SK-N-SH (cell line): ENCODE data around the gene SLAMF6.

Experiments used
- POLR2AphosphoS5 ChIP-seq: IDR thresholded peaks from 2 replicates; pipeline ENCODE4 v1.6.1; 2012; ENCODE audit warnings: low read depth, low read length
- RAD21 ChIP-seq: IDR thresholded peaks from 2 replicates; pipeline ENCODE4 v1.6.1; 2012; ENCODE audit warnings: mild to moderate bottlenecking, low read length
- REST ChIP-seq: IDR thresholded peaks from 2 replicates; pipeline ENCODE4 v1.6.1; 2012; ENCODE audit warnings: mild to moderate bottlenecking, low read depth, low read length, moderate library complexity
- TAF1 ChIP-seq: IDR thresholded peaks from 2 replicates; pipeline ENCODE4 v1.6.1; 2012; ENCODE audit warnings: low read depth, mild to moderate bottlenecking, low read length, moderate library complexity, borderline replicate concordance
- TCF12 ChIP-seq: IDR thresholded peaks from 2 replicates; pipeline ENCODE4 v1.4.0; 2012
- YY1 ChIP-seq: IDR thresholded peaks from 2 replicates; pipeline ENCODE4 v1.4.0; 2012; ENCODE audit warnings: low read depth, mild to moderate bottlenecking
- TF ChIP-seq, protein P1 (sequence below): IDR thresholded peaks from 2 replicates; pipeline ENCODE4; 2012
- TF ChIP-seq, protein P2 (sequence below): fragments of 200-600 bp; sonication (generic); IDR thresholded peaks from 2 replicates; pipeline ENCODE4 v1.6.1; 2017; ENCODE audit warnings: antibody characterized with exemption, mild to moderate bottlenecking, moderate library complexity

DNA sequence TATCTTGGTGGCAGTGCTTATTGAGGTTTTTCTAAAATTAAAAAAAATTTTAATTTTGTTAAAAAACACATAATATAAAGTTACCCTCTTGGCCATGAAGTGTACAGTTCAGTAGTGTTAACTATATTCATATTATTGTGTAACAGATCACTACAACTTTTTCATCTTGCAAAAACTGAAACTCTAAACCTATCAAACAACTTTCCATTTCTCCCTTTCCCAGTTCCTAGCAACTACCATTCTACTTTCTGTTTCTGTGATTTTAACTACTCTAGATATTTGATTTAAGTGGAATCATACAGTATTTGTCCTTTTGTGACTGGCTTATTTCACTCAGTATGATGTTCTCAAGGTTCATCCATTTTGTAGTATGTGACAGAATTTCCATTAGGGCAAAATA is 55.5 kb downstream of the SLAMF6 start:
- no peak for TF ChIP-seq POLR2AphosphoS5
- TF ChIP-seq, protein P1, sequence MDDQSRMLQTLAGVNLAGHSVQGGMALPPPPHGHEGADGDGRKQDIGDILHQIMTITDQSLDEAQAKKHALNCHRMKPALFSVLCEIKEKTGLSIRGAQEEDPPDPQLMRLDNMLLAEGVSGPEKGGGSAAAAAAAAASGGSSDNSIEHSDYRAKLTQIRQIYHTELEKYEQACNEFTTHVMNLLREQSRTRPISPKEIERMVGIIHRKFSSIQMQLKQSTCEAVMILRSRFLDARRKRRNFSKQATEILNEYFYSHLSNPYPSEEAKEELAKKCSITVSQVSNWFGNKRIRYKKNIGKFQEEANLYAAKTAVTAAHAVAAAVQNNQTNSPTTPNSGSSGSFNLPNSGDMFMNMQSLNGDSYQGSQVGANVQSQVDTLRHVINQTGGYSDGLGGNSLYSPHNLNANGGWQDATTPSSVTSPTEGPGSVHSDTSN = no peak
- TF ChIP-seq REST = no peak
- no peak for TF ChIP-seq YY1
- TF ChIP-seq TAF1 = no peak
- TF ChIP-seq, protein P2, sequence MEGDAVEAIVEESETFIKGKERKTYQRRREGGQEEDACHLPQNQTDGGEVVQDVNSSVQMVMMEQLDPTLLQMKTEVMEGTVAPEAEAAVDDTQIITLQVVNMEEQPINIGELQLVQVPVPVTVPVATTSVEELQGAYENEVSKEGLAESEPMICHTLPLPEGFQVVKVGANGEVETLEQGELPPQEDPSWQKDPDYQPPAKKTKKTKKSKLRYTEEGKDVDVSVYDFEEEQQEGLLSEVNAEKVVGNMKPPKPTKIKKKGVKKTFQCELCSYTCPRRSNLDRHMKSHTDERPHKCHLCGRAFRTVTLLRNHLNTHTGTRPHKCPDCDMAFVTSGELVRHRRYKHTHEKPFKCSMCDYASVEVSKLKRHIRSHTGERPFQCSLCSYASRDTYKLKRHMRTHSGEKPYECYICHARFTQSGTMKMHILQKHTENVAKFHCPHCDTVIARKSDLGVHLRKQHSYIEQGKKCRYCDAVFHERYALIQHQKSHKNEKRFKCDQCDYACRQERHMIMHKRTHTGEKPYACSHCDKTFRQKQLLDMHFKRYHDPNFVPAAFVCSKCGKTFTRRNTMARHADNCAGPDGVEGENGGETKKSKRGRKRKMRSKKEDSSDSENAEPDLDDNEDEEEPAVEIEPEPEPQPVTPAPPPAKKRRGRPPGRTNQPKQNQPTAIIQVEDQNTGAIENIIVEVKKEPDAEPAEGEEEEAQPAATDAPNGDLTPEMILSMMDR = no peak
- TF ChIP-seq RAD21 = no peak
- no peak for TF ChIP-seq TCF12
